HepG2 (cell line): ENCODE data around the gene TGM4. TPM values are rescaled to one million over a fixed set of nuclear protein-coding genes. Genes with fewer than 3 reads are reported as not detected.
A peak's percentile ranks its signal among the peaks of the same experiment; 100 is the strongest.

ENCODE experiments used
- AHDC1 ChIP-seq: sonication (generic); formaldehyde crosslinking; IDR thresholded peaks from 2 replicates; pipeline ENCODE4 v1.5.1; 2020; ENCODE audit warnings: mild to moderate bottlenecking, missing genetic modification reagents, borderline replicate concordance
- FOSL2 ChIP-seq: sonication (generic); formaldehyde crosslinking; IDR thresholded peaks from 2 replicates; pipeline ENCODE4 v1.4.0; 2020; ENCODE audit warnings: missing genetic modification reagents
- FOXA1 ChIP-seq, 2 experiments: fragments of 450-650 bp in 1 of 2; sonication (generic) in 1 of 2; formaldehyde crosslinking in 1 of 2; IDR thresholded peaks; 2 replicates each; pipeline versions ENCODE4 v1.4.0 to v1.6.1; 2016 to 2020; ENCODE audit warnings: missing genetic modification reagents in 1 of 2
- FOXA3 ChIP-seq: IDR thresholded peaks from 2 replicates; pipeline ENCODE4 v1.6.1; 2016; ENCODE audit warnings: missing genetic modification reagents, missing compliant biosample characterization
- FOXK1 ChIP-seq: sonication (generic); formaldehyde crosslinking; IDR thresholded peaks from 2 replicates; pipeline ENCODE4 v1.4.0; 2020; ENCODE audit warnings: low read depth, missing genetic modification reagents, borderline replicate concordance
- GATAD2A ChIP-seq: IDR thresholded peaks from 2 replicates; pipeline ENCODE4 v1.6.1; 2016
- HOMEZ ChIP-seq: IDR thresholded peaks from 2 replicates; pipeline ENCODE4 v1.6.1; 2016; ENCODE audit warnings: low read depth
- JUND ChIP-seq: sonication (generic); formaldehyde crosslinking; IDR thresholded peaks from 2 replicates; pipeline ENCODE4 v1.8.0; 2022; ENCODE audit warnings: mild to moderate bottlenecking, missing genetic modification reagents
- MBD4 ChIP-seq: IDR thresholded peaks from 2 replicates; pipeline ENCODE4 v1.6.1; 2012; ENCODE audit warnings: low read length, inconsistent platforms, borderline replicate concordance
- PRPF4 ChIP-seq: fragments of 200-400 bp; formaldehyde crosslinking; IDR thresholded peaks from 2 replicates; pipeline ENCODE4 v1.6.1; 2016; ENCODE audit warnings: low read length, low read depth; ENCODE audit not compliant: poor library complexity, severe bottlenecking
- RARA ChIP-seq: IDR thresholded peaks from 2 replicates; pipeline ENCODE4 v1.6.1; 2016; ENCODE audit warnings: missing genetic modification reagents, missing compliant biosample characterization
- RBFOX2 ChIP-seq: fragments of 200-400 bp; formaldehyde crosslinking; IDR thresholded peaks from 2 replicates; pipeline ENCODE4 v1.6.1; 2017; ENCODE audit warnings: low read depth, mild to moderate bottlenecking, low read length
- RFXANK ChIP-seq: IDR thresholded peaks from 2 replicates; pipeline ENCODE4 v1.6.1; 2016
- RXRB ChIP-seq: IDR thresholded peaks from 2 replicates; pipeline ENCODE4 v1.6.1; 2016; ENCODE audit warnings: borderline replicate concordance, missing genetic modification reagents, missing compliant biosample characterization
- SAP130 ChIP-seq: IDR thresholded peaks from 2 replicates; pipeline ENCODE4 v1.6.1; 2016; ENCODE audit warnings: low read depth
- SMC3 ChIP-seq: IDR thresholded peaks from 2 replicates; pipeline ENCODE4 v1.6.1; 2011; ENCODE audit warnings: low read length, improper control_type of control experiment
- SPEN ChIP-seq: sonication (generic); formaldehyde crosslinking; IDR thresholded peaks from 2 replicates; pipeline ENCODE4 v1.5.1; 2020; ENCODE audit warnings: low read depth, mild to moderate bottlenecking, missing genetic modification reagents
- ZBTB26 ChIP-seq: IDR thresholded peaks from 2 replicates; pipeline ENCODE4 v1.6.1; 2016; ENCODE audit warnings: missing compliant biosample characterization, missing genetic modification reagents, borderline replicate concordance
- ZBTB3 ChIP-seq: sonication (generic); formaldehyde crosslinking; IDR thresholded peaks from 2 replicates; pipeline ENCODE4 v1.4.0; 2020; ENCODE audit warnings: low read depth, mild to moderate bottlenecking, moderate library complexity, missing genetic modification reagents, borderline replicate concordance
- ZKSCAN1 ChIP-seq: fragments of 150-350 bp; IDR thresholded peaks from 2 replicates; pipeline ENCODE4 v1.6.1; 2014; ENCODE audit warnings: low read length
- ZNF180 ChIP-seq: sonication (generic); formaldehyde crosslinking; IDR thresholded peaks from 2 replicates; pipeline ENCODE4 v1.4.0; 2020; ENCODE audit warnings: low read depth, missing genetic modification reagents, borderline replicate concordance
- ZNF207 ChIP-seq: fragments of 450-650 bp; IDR thresholded peaks from 2 replicates; pipeline ENCODE4 v1.6.1; 2016; ENCODE audit warnings: antibody characterized with exemption, borderline replicate concordance
- ZNF234 ChIP-seq: sonication (generic); formaldehyde crosslinking; conservative IDR thresholded peaks from 2 replicates; pipeline ENCODE4 v1.5.1; 2020; ENCODE audit warnings: mild to moderate bottlenecking, missing genetic modification reagents
- ZNF263 ChIP-seq: sonication (generic); formaldehyde crosslinking; IDR thresholded peaks from 2 replicates; pipeline ENCODE4 v1.4.0; 2020; ENCODE audit warnings: missing genetic modification reagents
- ZNF558 ChIP-seq: sonication (generic); formaldehyde crosslinking; IDR thresholded peaks from 2 replicates; pipeline ENCODE4 v1.9.0; 2022; ENCODE audit warnings: mild to moderate bottlenecking, missing genetic modification reagents, borderline replicate concordance
- polyA plus RNA-seq, 8 experiments: library from polyadenylated mRNA; depleted of rRNA in 3 of 8; stranded (reverse) in 7 of 8; unstranded in 1 of 8; fragments of >200 nt; fragmentation: Illumina TruSeq in 4 of 8; extraction: Trizol in 4 of 8; gene quantifications; 2 replicates each; pipeline versions ENCODE4 v1.2.1 to v1.2.3, GENCODE V29; 2011 to 2016; ENCODE audit warnings: low read depth in 4 of 8, missing spikeins in 1 of 8, mixed read lengths in 1 of 8; ENCODE audit not compliant: insufficient read depth in 1 of 8
- total RNA-seq, 5 experiments: library from RNA; depleted of rRNA; stranded (reverse); fragments of >200 nt; fragmentation: Illumina TruSeq; extraction: Trizol; gene quantifications; 2 replicates each; pipeline ENCODE4 v1.2.3, GENCODE V29; 2016; ENCODE audit warnings: low read depth in 1 of 5

The TGM4 gene
- total and polyA plus RNA-seq, 2 of the 13 experiments (the other 11 are each of a cell fraction or from before 2014, with no cell fraction given): 0.07 to 0.15 TPM

- TF ChIP-seq AHDC1 (CRISPR knock-in tag): peak; percentile 78; the same call in 1 of the 2 replicates
- peak; percentile 76; the same call in 1 of the 2 replicates for TF ChIP-seq RXRB (CRISPR knock-in tag)
- peak; percentile 22; the same call in 1 of the 2 replicates for TF ChIP-seq MBD4
- TF ChIP-seq FOSL2 (CRISPR knock-in tag): peak; percentile 86
- TF ChIP-seq ZBTB26 (CRISPR knock-in tag): no peak
- TF ChIP-seq ZNF180 (CRISPR knock-in tag): no peak
- TF ChIP-seq ZNF207: no peak
- TF ChIP-seq FOXA1 (IDR thresholded peaks at IDR 0.05): no peak
- peak; percentile 45; the same call in 1 of the 2 replicates for TF ChIP-seq FOXA1 (CRISPR knock-in tag; IDR thresholded peaks at IDR 0.05)
- TF ChIP-seq SMC3: no peak
- peak; percentile 49; the same call in 1 of the 2 replicates for TF ChIP-seq JUND (CRISPR knock-in tag)
- TF ChIP-seq RARA (CRISPR knock-in tag): peak; percentile 19; the same call in 1 of the 2 replicates
- TF ChIP-seq SPEN: no peak
- peak; percentile 17; the same call in 1 of the 2 replicates for TF ChIP-seq ZNF263
- no peak for TF ChIP-seq ZNF558
- TF ChIP-seq HOMEZ: 0 out of 2 replicates have a peak, but pooled peaks have one; percentile 45
- no peak for TF ChIP-seq ZKSCAN1
- TF ChIP-seq GATAD2A: peak; percentile 40; the same call in 1 of the 2 replicates
- no peak for TF ChIP-seq PRPF4
- TF ChIP-seq ZBTB3 (CRISPR knock-in tag): no peak
- peak; percentile 37; the same call in 1 of the 2 replicates for TF ChIP-seq FOXK1 (CRISPR knock-in tag)
- TF ChIP-seq ZNF234 (CRISPR knock-in tag): no peak
- no peak for TF ChIP-seq RBFOX2
- peak; percentile 89 for TF ChIP-seq FOXA3 (CRISPR knock-in tag)
- TF ChIP-seq SAP130: peak; percentile 77
- no peak for TF ChIP-seq RFXANK
These were observed 80.6 kb downstream of the TGM4 start (continued) for GRCh38 chr3:44954962-44955361.
